ENCODE data around the gene RBCK1.
"Not testable (repeated sequence)": the region's sequence is repeated elsewhere in the genome, so short reads cannot be mapped to it uniquely, and the experiment has no call there.

Gene RBCK1

DNA sequence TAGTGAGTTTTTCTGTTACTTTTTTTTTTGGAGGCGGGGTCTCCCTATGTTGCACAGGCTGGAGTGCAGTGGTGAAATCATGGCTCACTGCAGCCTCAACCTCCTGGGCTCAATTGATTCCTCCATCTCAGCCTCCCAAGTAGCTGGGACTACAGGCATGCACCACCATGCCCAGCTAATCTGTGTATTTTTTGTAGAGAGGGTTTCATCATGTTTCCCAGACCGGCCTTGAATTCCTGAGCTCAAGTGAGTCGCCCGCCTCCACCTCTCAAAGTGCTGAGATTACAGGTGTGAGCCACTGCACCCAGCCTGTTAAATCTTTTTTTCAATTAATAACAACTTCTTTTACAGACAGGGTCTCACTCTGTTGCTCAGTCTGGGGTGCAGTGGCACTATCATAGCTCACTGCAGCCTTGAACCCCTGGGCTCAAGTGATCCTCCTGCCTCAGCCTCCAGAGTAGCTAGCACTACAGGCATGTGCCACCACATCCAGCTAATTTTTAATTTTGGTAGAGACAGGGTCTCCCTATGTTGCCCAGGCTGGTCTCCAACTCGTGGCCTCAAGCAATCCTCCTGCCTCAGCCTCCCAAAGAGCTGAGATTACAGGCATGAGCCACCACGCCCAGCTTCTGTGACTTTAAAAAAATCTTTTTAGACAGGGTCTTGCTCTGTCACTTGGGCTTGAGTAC lies 68.6 kb downstream of the RBCK1 start:
- DNase-seq, result not testable (repeated sequence)

DNA sequence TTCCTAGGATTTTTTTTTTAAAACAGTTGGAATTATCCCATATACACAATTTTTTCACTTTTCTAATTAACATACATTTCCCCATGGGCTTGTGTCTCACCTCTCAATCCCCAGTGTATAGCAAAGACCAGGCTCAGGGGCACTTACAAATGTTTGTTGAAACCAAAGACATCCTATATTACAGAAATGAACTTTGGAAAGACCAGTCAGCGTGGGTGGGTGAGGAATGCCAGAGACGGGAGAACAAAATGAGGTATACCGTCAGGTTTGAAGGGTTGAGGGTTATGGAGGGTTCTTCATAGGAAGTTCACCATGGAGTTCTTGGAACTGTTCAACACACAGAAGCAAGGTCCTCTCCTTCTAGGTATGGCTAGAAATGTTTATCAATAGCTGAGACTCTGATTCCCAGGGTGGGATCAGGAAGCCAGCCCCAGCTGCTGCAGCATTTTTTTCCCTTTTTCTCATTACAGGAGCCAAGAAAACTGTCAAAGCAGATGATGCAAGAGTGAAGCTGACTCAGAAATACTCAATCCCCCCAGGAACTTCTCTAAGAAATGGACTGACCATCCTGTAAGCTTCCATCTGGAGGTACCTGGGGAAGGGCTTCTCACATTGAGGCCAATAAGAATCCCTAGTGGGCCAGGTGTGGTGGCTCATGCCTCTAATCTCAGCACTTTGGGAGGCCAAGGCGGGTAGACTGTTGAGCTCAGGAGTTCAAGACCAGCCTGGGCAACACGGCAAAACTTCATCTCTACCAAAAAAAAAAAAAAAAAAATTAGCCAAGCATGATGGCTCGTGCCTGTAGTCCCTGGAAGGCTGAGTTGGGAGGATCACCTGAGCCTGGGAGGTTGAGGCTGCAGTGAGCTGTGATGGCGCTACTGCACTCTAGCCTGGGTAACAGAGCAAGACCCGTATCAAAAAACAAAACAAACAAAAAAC lies 70.2 kb downstream of the RBCK1 start:
- DNase-seq, result no peak

DNA sequence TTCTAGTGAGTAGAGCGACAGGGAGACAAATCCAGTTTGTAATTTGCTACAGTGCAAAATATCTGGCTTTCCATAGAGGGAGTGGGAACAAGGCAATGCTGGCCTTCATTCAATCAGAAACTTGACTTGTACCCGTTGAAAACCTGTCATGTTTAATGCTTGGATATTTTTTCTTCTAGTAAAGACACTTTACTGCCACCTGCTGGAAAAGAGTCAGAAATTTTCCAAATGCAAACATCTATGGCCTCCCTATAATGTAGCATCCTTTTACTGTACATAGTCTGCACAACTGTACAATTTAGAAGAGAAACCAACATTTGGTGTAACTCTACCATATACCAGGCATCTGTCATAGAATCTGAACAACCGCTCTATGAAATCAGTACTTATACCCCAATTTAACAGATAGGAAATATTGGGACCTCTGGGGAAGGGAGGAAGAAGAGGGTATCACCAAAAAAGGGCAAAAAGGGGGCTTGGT lies 70.9 kb downstream of the RBCK1 start:
- no peak for DNase-seq

DNA sequence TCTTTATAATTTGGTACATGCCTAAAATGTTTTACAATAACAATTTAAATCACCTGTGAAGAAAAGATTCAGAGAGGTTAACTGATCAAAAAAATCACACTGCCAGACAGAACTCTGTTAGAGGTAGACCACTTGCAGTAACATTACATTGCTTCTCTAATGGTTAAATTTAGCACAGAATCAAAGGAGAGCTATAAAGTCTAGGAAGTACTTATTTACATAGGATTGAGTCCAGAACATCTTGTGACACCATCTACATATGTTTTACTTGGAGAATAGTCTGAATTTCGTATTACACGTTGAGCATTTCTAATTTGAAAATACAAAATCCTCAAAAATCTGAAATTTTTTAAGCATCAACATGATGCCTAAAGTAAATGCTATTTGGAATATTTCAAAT lies 71.4 kb downstream of the RBCK1 start:
- DNase-seq, result no peak

DNA sequence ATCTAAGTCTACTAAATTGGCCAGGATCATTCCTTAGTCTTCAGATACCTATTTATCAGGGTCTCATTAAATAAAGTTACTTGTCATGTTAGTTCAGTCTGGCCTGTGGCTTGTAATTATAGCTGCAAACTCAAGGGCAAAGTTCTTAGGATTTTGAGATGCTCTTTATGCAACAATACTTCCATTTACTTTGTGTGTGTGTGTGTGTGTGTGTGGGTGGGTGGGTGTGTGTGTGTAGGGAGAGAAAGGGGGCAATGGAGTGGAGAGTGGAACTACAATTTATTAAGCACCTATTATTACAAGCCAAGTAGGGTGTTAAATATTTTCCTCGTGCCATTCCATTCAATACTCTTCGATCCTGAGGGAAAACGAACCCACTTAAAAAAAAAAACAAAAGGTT lies 71.9 kb downstream of the RBCK1 start:
- DNase-seq, result no peak

DNA sequence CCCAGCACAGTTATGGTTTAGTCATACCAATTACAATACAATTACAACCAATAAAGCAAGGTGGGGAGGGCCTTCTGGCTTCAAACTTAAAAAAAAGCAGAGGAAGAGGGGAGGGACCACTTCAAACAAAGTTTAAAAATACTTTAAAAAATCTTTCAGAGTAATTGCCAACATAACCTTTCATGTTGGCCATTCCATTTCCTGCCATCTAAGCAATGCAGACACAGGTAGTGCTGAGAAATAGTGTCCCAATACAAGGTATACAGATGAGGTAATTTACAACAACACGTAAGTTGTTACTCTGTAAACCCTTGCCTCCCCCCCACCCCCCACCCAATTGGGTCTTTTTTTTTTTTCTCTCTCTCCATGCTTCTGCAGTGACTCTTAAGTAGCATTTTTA lies 73.1 kb downstream of the RBCK1 start:
- no peak for DNase-seq
